ENCODE measurements around the gene LRRC4. TPM values are rescaled to one million over a fixed set of nuclear protein-coding genes. Genes with fewer than 3 reads are reported as not detected.

LRRC4 gene
- total RNA-seq, 1 experiment from 2014 or later: not detected

- DNase-seq (ENCODE audit: low read depth): no peak
These were observed 49.3 kb downstream of the LRRC4 start for GRCh38 chr7:127981965-127982364.

- no peak for DNase-seq (ENCODE audit: low read depth)
These were observed 50.3 kb downstream of the LRRC4 start for GRCh38 chr7:127980901-127981300.

GRCh38 chr7:127979728-127980126, 51.5 kb downstream of the LRRC4 start:
- no peak for DNase-seq (ENCODE audit: low read depth)

DNA sequence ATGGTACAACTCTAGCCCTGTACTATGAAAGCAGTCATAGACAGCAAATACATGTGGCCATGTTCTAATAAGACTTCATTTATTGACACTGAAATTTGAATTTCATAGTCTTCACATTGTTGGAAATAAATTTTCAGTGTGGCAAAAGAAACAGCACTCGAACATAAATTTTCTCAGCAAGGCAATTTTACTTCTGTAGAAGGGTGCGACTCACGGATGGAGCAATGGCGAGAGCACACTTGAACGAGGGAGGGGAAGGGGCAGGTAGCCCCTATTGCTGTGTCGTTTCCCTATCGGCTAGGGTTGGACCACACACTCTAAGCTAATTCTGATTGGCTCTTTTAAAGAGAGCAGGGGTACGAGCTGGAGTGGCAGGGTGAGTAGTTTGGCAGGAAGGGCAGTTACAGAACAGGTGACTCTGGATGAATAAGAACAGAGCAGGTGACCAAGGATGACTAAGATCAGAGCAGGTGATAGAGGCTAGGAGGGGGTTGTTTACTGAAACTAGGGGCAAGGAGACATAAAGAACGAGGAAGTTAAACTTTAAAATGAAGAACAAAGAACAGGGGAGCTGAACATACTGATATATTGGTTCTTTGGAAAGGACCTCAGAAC, 52.0 kb downstream of the LRRC4 start:
- no peak for DNase-seq (ENCODE audit: low read depth)

DNA sequence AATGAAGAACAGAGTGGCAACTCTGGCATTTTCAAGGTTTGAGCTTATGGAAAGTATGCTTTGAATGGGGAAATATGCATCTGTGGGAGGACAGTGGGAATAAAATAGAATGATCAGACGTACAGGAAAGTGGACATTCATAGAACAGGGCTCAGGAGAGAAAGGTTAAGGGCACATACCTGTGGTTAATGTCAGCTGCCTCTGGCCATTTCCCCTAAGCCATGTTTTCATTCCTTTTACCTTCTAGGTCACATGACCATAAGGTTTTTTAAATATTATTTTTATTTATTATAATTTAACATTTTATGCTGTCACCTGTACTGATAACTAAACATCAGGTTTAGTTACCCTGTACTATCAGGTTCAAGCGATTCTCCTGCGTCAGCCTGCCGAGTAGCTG, 52.8 kb downstream of the LRRC4 start:
- DNase-seq (ENCODE audit: low read depth): no peak

Other genes with a start within 250 kb of the LRRC4 start
- not detected in 2 replicates for gene LEP, start 209.8 kb upstream of the LRRC4 start, total RNA-seq (2014; rRNA removed; shearing (Covaris generic))